ENCODE data around the gene LOXL3. TPM values are rescaled to one million over a fixed set of nuclear protein-coding genes. Genes with fewer than 3 reads are reported as not detected.

The LOXL3 gene
- total and polyA plus RNA-seq, 4 donors = 2.9 to 11.1 (median 6.6) TPM

- no peak overlapping the region for H3K9ac ChIP-seq (ENCODE audit: insufficient read depth in 1 of 2, low read length in 2 of 2)
- H3K36me3 ChIP-seq (ENCODE audit: control insufficient read depth in 4 of 4, insufficient read depth in 4 of 4, low read length in 4 of 4) = peaks cover 23 to 42% (median 38%) of the 10 kb centered on the region in 4 donors
- TF ChIP-seq, protein P1, sequence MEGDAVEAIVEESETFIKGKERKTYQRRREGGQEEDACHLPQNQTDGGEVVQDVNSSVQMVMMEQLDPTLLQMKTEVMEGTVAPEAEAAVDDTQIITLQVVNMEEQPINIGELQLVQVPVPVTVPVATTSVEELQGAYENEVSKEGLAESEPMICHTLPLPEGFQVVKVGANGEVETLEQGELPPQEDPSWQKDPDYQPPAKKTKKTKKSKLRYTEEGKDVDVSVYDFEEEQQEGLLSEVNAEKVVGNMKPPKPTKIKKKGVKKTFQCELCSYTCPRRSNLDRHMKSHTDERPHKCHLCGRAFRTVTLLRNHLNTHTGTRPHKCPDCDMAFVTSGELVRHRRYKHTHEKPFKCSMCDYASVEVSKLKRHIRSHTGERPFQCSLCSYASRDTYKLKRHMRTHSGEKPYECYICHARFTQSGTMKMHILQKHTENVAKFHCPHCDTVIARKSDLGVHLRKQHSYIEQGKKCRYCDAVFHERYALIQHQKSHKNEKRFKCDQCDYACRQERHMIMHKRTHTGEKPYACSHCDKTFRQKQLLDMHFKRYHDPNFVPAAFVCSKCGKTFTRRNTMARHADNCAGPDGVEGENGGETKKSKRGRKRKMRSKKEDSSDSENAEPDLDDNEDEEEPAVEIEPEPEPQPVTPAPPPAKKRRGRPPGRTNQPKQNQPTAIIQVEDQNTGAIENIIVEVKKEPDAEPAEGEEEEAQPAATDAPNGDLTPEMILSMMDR (IDR thresholded peaks at IDR 0.05; ENCODE audit: control extremely low read depth, extremely low read depth) = no peak
- peaks cover 0 to 10% (median 4%) of the 10 kb centered on the region in 3 donors for H3K27me3 ChIP-seq (ENCODE audit: control insufficient read depth in 3 of 3, insufficient read depth in 3 of 3, low read length in 2 of 3)
- no peaks in the 10 kb centered on the region for H3K4me1 ChIP-seq (ENCODE audit: control insufficient read depth in 5 of 5, insufficient read depth in 5 of 5, low read length in 5 of 5)
- no peak overlapping the region for H3K27ac ChIP-seq (ENCODE audit: low read depth in 1 of 2, low read length in 1 of 2)
- H3K9me3 ChIP-seq (ENCODE audit: control insufficient read depth in 4 of 4, insufficient read depth in 3 of 4, low read length in 3 of 4) = no peaks in the 10 kb centered on the region
- H3K4me3 ChIP-seq = no peak overlapping the region
- DNase-seq (no peak), ATAC-seq (ENCODE audit: insufficient read depth, low FRiP score) (no peak)
- WGBS, 2 donors = 96 to 98% methylated on average over 12 of the region's 12 CpGs
Measured at GRCh38 chr2:74491648-74492544, 61.8 kb downstream of the LOXL3 start.

GRCh38 chr2:74489906-74490305 lies 63.8 kb downstream of the LOXL3 start:
- TF ChIP-seq, protein P1 (IDR thresholded peaks at IDR 0.05; ENCODE audit: control extremely low read depth, extremely low read depth) = no peak
- Histone ChIP-seq H3K36me3 (ENCODE audit: control insufficient read depth in 4 of 4, insufficient read depth in 4 of 4, low read length in 4 of 4) (peaks cover 23 to 43% (median 42%) of the 10 kb centered on the region in 4 donors), H3K4me3 (no peak overlapping the region), H3K27me3 (ENCODE audit: control insufficient read depth in 3 of 3, insufficient read depth in 3 of 3, low read length in 2 of 3) (no peaks in the 10 kb centered on the region), H3K9ac (ENCODE audit: insufficient read depth in 1 of 2, low read length in 2 of 2) (no peak overlapping the region), H3K4me1 (ENCODE audit: control insufficient read depth in 5 of 5, insufficient read depth in 5 of 5, low read length in 5 of 5) (no peaks in the 10 kb centered on the region), H3K9me3 (ENCODE audit: control insufficient read depth in 4 of 4, insufficient read depth in 3 of 4, low read length in 3 of 4) (no peaks in the 10 kb centered on the region), H3K27ac (ENCODE audit: low read depth in 1 of 2, low read length in 1 of 2) (no peak overlapping the region)
- no peak for ATAC-seq (ENCODE audit: insufficient read depth, low FRiP score)
- WGBS, 2 donors = 94 to 98% methylated on average over 9 of the region's 9 CpGs
- no peak for DNase-seq

DNA sequence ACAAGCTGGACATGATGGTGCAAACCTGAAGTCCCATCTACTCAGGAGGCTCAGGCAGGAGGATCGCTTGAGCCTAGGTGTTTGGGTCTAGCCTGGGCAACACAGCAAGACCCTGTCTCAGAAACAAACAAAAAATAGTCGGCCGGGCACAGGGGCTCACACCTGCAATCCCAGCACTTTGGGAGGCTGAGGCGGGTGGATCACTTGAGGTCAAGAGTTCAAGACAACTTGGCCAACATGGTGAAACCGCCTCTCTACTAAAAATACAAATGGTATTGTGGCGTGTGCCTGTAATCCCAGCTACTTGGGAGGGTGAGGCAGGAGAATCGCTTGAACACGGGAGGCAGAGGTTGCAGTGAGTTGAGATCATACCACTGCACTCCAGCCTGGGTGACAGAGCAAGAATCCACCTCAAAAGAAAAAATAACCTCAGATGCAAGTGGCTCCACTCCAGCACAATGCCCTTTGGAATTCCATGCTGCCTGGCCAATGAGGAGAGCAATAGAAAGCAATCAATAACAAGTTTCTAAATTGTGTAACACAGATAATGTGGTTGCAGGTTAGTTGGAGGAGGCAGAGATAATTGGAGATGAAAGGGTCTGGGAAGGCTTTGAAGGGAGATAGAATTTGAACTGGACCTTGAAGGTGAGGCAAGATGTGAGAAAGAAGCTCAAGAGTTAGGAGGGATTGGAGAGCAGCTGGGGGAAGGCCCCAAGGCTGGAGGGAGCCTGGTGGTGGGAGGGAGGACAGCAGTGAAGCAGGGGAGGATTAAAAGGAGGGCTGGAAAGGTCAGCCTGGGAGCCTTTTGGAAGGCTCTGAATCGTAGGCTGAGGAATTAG lies 64.9 kb downstream of the LOXL3 start:
- no peaks in the 10 kb centered on the region for H3K4me1 ChIP-seq (ENCODE audit: control insufficient read depth in 5 of 5, insufficient read depth in 5 of 5, low read length in 5 of 5)
- no peaks in the 10 kb centered on the region for H3K9me3 ChIP-seq (ENCODE audit: control insufficient read depth in 4 of 4, insufficient read depth in 3 of 4, low read length in 3 of 4)
- 96 to 97% methylated on average over 9 of the region's 9 CpGs for WGBS, 2 donors
- H3K27me3 ChIP-seq (ENCODE audit: control insufficient read depth in 3 of 3, insufficient read depth in 3 of 3, low read length in 2 of 3) = no peaks in the 10 kb centered on the region
- peaks cover 19 to 44% (median 41%) of the 10 kb centered on the region in 4 donors for H3K36me3 ChIP-seq (ENCODE audit: control insufficient read depth in 4 of 4, insufficient read depth in 4 of 4, low read length in 4 of 4)
- no peak for ATAC-seq (ENCODE audit: insufficient read depth, low FRiP score)
- no peak overlapping the region for H3K4me3 ChIP-seq
- TF ChIP-seq, protein P1 (IDR thresholded peaks at IDR 0.05; ENCODE audit: control extremely low read depth, extremely low read depth) = no peak
- no peak for DNase-seq
- H3K9ac ChIP-seq (ENCODE audit: insufficient read depth in 1 of 2, low read length in 2 of 2) = no peak overlapping the region
- no peak overlapping the region for H3K27ac ChIP-seq (ENCODE audit: low read depth in 1 of 2, low read length in 1 of 2)
